CD4-positive, alpha-beta T cell treated with Interferon gamma for 1 hour (primary cell): Measurements from ENCODE around the gene LASP1.
A peak's percentile ranks its signal among the peaks of the same experiment; 100 is the strongest.

Experiments
- DNase-seq: peaks from one replicate; pipeline ENCODE4 v3.0.0-alpha.2; 2020

LASP1 gene

GRCh38 chr17:38889745-38890409, 20.0 kb downstream of the LASP1 start:
- DNase-seq = no peak

GRCh38 chr17:38890410-38890746, 20.5 kb downstream of the LASP1 start:
- no peak for DNase-seq

- no peak for DNase-seq
Measured at GRCh38 chr17:38891441-38891840, 21.6 kb downstream of the LASP1 start.

- no peak for DNase-seq
Measured at GRCh38 chr17:38892083-38892482, 22.2 kb downstream of the LASP1 start.

- no peak for DNase-seq
Measured at GRCh38 chr17:38892620-38893019, 22.8 kb downstream of the LASP1 start.

GRCh38 chr17:38893113-38893512, 23.3 kb downstream of the LASP1 start:
- DNase-seq = no peak

GRCh38 chr17:38893607-38894006, 23.7 kb downstream of the LASP1 start:
- DNase-seq = peak; percentile 47

GRCh38 chr17:38894276-38894675, 24.4 kb downstream of the LASP1 start:
- DNase-seq = no peak

- no peak for DNase-seq
Measured at GRCh38 chr17:38896346-38896954, 26.6 kb downstream of the LASP1 start.

GRCh38 chr17:38897176-38897575, 27.3 kb downstream of the LASP1 start:
- DNase-seq = no peak

GRCh38 chr17:38897671-38898290, 27.9 kb downstream of the LASP1 start:
- no peak for DNase-seq

- no peak for DNase-seq
Measured at GRCh38 chr17:38898291-38898679, 28.4 kb downstream of the LASP1 start.

GRCh38 chr17:38898812-38899348, 29.0 kb downstream of the LASP1 start:
- peak; percentile 84 for DNase-seq

- no peak for DNase-seq
Measured at GRCh38 chr17:38899421-38899820, 29.6 kb downstream of the LASP1 start.

GRCh38 chr17:38900978-38901656, 31.3 kb downstream of the LASP1 start:
- DNase-seq = peak; percentile 45

GRCh38 chr17:38903404-38903803, 33.5 kb downstream of the LASP1 start:
- no peak for DNase-seq

- no peak for DNase-seq
Measured at GRCh38 chr17:38904892-38905291, 35.0 kb downstream of the LASP1 start.

- no peak for DNase-seq
Measured at GRCh38 chr17:38905375-38905774, 35.5 kb downstream of the LASP1 start.

GRCh38 chr17:38906460-38907228, 36.8 kb downstream of the LASP1 start:
- DNase-seq = no peak

- DNase-seq = no peak
Measured at GRCh38 chr17:38907930-38908675, 38.2 kb downstream of the LASP1 start.

- no peak for DNase-seq
Measured at GRCh38 chr17:38908676-38909181, 38.9 kb downstream of the LASP1 start.

- no peak for DNase-seq
Measured at GRCh38 chr17:38910325-38910724, 40.5 kb downstream of the LASP1 start.
